Nephron progenitor cell (in vitro differentiated cells): Measurements from ENCODE around the gene PLCG2.

Source experiments
- DNase-seq: peaks from one replicate; pipeline ENCODE4 v3.0.0; 2021
- H3K27ac Mint-ChIP-seq: 2 replicates; pipeline ENCODE4 v1.8.0; 2021; ENCODE audit warnings: mild to moderate bottlenecking, moderate library complexity, mixed read lengths
- H3K27me3 Mint-ChIP-seq: 2 replicates; pipeline ENCODE4 v1.8.0; 2021; ENCODE audit warnings: mild to moderate bottlenecking, low read depth, mixed read lengths; ENCODE audit not compliant: poor library complexity
- H3K36me3 Mint-ChIP-seq: 2 replicates; pipeline ENCODE4 v1.8.0; 2021; ENCODE audit warnings: low read depth, mixed read lengths
- H3K4me1 Mint-ChIP-seq: 2 replicates; pipeline ENCODE4 v1.8.0; 2021; ENCODE audit warnings: mixed read lengths
- H3K4me3 Mint-ChIP-seq: 2 replicates; pipeline ENCODE4 v1.8.0; 2021; ENCODE audit warnings: mild to moderate bottlenecking, moderate library complexity, mixed read lengths
- H3K9me3 Mint-ChIP-seq: 2 replicates; pipeline ENCODE4 v1.8.0; 2021; ENCODE audit warnings: mild to moderate bottlenecking, moderate library complexity, mixed read lengths
- CTCF ChIP-seq: fragments of 200-600 bp; sonication (generic); IDR thresholded peaks from 2 replicates; pipeline ENCODE4 v1.5.0; 2021; ENCODE audit warnings: antibody characterized with exemption

The PLCG2 gene

GRCh38 chr16:81817789-81818567, 38.9 kb downstream of the PLCG2 start:
- H3K4me3 Mint-ChIP-seq, result no peak overlapping the region
- DNase-seq, result no peak
- H3K9me3 Mint-ChIP-seq, result peaks cover 9% of the 10 kb centered on the region
- peaks cover 37% of the 10 kb centered on the region for H3K4me1 Mint-ChIP-seq
- no peak for TF ChIP-seq CTCF
- peaks cover 4% of the 10 kb centered on the region for H3K27me3 Mint-ChIP-seq
- H3K27ac Mint-ChIP-seq, result peak overlapping the region; percentile 62
- H3K36me3 Mint-ChIP-seq, result no peaks in the 10 kb centered on the region

GRCh38 chr16:81818568-81818896, 39.4 kb downstream of the PLCG2 start:
- DNase-seq, result no peak
- no peak overlapping the region for H3K27ac Mint-ChIP-seq
- peaks cover 42% of the 10 kb centered on the region for H3K4me1 Mint-ChIP-seq
- no peaks in the 10 kb centered on the region for H3K36me3 Mint-ChIP-seq
- no peak for TF ChIP-seq CTCF
- H3K9me3 Mint-ChIP-seq, result peaks cover 4% of the 10 kb centered on the region
- peaks cover 4% of the 10 kb centered on the region for H3K27me3 Mint-ChIP-seq
- H3K4me3 Mint-ChIP-seq, result no peak overlapping the region

- H3K4me3 Mint-ChIP-seq, result no peak overlapping the region
- H3K27ac Mint-ChIP-seq, result no peak overlapping the region
- DNase-seq, result no peak
- H3K27me3 Mint-ChIP-seq, result peaks cover 5% of the 10 kb centered on the region
- H3K36me3 Mint-ChIP-seq, result no peaks in the 10 kb centered on the region
- H3K9me3 Mint-ChIP-seq, result no peaks in the 10 kb centered on the region
- H3K4me1 Mint-ChIP-seq, result peaks cover 46% of the 10 kb centered on the region
- TF ChIP-seq CTCF, result no peak
Observed at GRCh38 chr16:81818905-81819304, 39.8 kb downstream of the PLCG2 start.

GRCh38 chr16:81821436-81822128, 42.5 kb downstream of the PLCG2 start:
- Mint-ChIP-seq H3K4me1 (peaks cover 48% of the 10 kb centered on the region), H3K27me3 (peaks cover 10% of the 10 kb centered on the region), H3K27ac (peak overlapping the region; percentile 91), H3K36me3 (no peaks in the 10 kb centered on the region), H3K4me3 (peak overlapping the region; percentile 13), H3K9me3 (peaks cover 6% of the 10 kb centered on the region)
- TF ChIP-seq CTCF, result no peak
- no peak for DNase-seq

- Mint-ChIP-seq H3K4me1 (peaks cover 47% of the 10 kb centered on the region), H3K4me3 (no peak overlapping the region), H3K9me3 (peaks cover 6% of the 10 kb centered on the region), H3K27me3 (peaks cover 9% of the 10 kb centered on the region), H3K36me3 (no peaks in the 10 kb centered on the region), H3K27ac (peak overlapping the region; percentile 91)
- TF ChIP-seq CTCF, result no peak
- no peak for DNase-seq
Observed at GRCh38 chr16:81823111-81823510, 44.0 kb downstream of the PLCG2 start.
